AG09309 (cell line): ENCODE measurements around the gene LSMEM2.

ENCODE experiments used
- DNase-seq: peaks from one replicate; pipeline ENCODE4 v3.0.0-alpha.2; 2010; ENCODE audit warnings: low read depth
- H3K4me3 ChIP-seq: 2 replicates; pipeline ENCODE4 v1.5.1; 2011; ENCODE audit warnings: mild to moderate bottlenecking, low read depth, low read length, moderate library complexity; ENCODE audit not compliant: control insufficient read depth
- CTCF ChIP-seq: IDR thresholded peaks from 2 replicates; pipeline ENCODE4 v1.5.1; 2011; ENCODE audit warnings: mild to moderate bottlenecking, low read depth, low read length, inconsistent platforms; ENCODE audit not compliant: insufficient read depth, control insufficient read depth; ENCODE audit errors: missing control alignments

Gene LSMEM2

GRCh38 chr3:50319181-50319893, 40.5 kb downstream of the LSMEM2 start:
- no peak overlapping the region for H3K4me3 ChIP-seq
- no peak for DNase-seq

GRCh38 chr3:50319894-50320625, 41.2 kb downstream of the LSMEM2 start:
- H3K4me3 ChIP-seq: peak overlapping the region; percentile 61
- no peak for DNase-seq
- no peak for TF ChIP-seq CTCF

More at GRCh38 chr3:50319181-50319893, 40.5 kb downstream of the LSMEM2 start:
- no peak for TF ChIP-seq CTCF

GRCh38 chr3:50320853-50321335, 42.0 kb downstream of the LSMEM2 start:
- no peak for DNase-seq

GRCh38 chr3:50321336-50322114, 42.6 kb downstream of the LSMEM2 start:
- H3K4me3 ChIP-seq: peak overlapping the region; percentile 61
- no peak for DNase-seq
- TF ChIP-seq CTCF: peak; percentile 34

More at GRCh38 chr3:50320853-50321335, 42.0 kb downstream of the LSMEM2 start:
- peak overlapping the region; percentile 61 for H3K4me3 ChIP-seq
- TF ChIP-seq CTCF: no peak

- DNase-seq: no peak
- no peak for TF ChIP-seq CTCF
- peak overlapping the region; percentile 61 for H3K4me3 ChIP-seq
Measured at GRCh38 chr3:50322115-50322385, 43.2 kb downstream of the LSMEM2 start.

- DNase-seq: no peak
- peak within 1 kb of the TSS; percentile 61 for H3K4me3 ChIP-seq
- no peak for TF ChIP-seq CTCF
Measured at GRCh38 chr3:50322386-50323091, 43.7 kb downstream of the LSMEM2 start, which contains the start of gene HYAL2. HYAL2 (minus strand) TSS chr3:50322745; CDS start chr3:50320489, 2,256 bp downstream.
